Suprapubic skin (tissue), 4 donors: ENCODE results near the gene NDUFA13.

Experiments used
- EP300 ChIP-seq: sonication (generic); formaldehyde crosslinking; IDR thresholded peaks from one replicate; pipeline ENCODE4 v1.6.1; 2017; ENCODE audit warnings: antibody characterized with exemption
- POLR2A ChIP-seq, 2 donors: fragments of 450-650 bp; IDR thresholded peaks; one replicate each; pipeline ENCODE4 v1.6.1; 2017; ENCODE audit warnings: antibody characterized with exemption in 2 of 2, mild to moderate bottlenecking in 2 of 2, moderate library complexity in 2 of 2
- POLR2AphosphoS5 ChIP-seq, 3 donors: sonication (generic); formaldehyde crosslinking; IDR thresholded peaks; one replicate each; pipeline ENCODE4 v1.6.1; 2017; ENCODE audit warnings: antibody characterized with exemption in 3 of 3
- TF ChIP-seq, protein P1 (sequence below), 2 donors: fragments of 200-600 bp in 1 of 2; fragments of 450-650 bp in 1 of 2; sonication (generic) in 1 of 2; IDR thresholded peaks; one replicate each; pipeline ENCODE4 v1.5.1; 2016 to 2019; ENCODE audit warnings: antibody characterized with exemption in 2 of 2, mild to moderate bottlenecking in 1 of 2, moderate library complexity in 1 of 2

DNA sequence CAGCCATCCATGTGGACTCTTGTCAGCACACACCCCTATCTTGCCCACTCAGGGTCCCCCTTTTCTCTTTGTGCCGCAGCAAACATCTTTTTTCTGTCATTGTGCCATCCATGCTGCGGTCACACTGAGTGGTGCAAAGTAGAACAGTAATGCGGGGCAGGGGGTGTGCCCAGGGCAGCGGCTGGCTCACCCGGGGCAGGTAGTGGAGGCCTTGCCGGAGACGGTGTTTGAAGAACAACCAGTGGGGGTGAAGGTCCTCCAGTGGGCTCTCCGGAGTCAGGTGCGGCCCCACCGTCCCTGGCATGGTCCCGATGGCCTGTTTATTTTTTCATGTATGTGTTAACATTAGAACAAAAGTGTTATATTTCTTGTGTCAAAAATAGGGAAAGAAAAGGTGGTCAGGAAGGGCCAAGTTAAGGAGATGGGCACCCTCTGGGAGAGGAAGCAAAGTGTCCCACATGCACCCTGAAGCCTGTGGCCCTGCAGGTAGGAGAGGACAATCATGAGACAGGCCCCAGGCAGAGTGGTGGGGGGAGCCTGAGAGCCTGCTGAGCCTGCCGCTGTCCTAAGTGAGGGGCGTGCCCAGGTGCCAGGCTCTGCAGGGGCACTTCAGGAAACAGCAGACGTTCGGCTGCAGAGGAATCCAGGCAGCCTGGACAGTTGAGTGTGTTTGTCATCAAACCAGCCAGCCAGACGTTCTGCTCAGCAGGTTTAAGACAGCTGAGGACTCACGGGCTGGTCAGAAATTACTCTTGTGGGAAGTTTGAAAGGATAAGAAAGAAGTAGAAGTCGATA, 13.0 kb upstream of the NDUFA13 start:
- TF ChIP-seq, protein P1, sequence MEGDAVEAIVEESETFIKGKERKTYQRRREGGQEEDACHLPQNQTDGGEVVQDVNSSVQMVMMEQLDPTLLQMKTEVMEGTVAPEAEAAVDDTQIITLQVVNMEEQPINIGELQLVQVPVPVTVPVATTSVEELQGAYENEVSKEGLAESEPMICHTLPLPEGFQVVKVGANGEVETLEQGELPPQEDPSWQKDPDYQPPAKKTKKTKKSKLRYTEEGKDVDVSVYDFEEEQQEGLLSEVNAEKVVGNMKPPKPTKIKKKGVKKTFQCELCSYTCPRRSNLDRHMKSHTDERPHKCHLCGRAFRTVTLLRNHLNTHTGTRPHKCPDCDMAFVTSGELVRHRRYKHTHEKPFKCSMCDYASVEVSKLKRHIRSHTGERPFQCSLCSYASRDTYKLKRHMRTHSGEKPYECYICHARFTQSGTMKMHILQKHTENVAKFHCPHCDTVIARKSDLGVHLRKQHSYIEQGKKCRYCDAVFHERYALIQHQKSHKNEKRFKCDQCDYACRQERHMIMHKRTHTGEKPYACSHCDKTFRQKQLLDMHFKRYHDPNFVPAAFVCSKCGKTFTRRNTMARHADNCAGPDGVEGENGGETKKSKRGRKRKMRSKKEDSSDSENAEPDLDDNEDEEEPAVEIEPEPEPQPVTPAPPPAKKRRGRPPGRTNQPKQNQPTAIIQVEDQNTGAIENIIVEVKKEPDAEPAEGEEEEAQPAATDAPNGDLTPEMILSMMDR (IDR thresholded peaks at IDR 0.05) = no peak
- no peak for TF ChIP-seq POLR2AphosphoS5 (IDR thresholded peaks at IDR 0.05)
- TF ChIP-seq POLR2A (IDR thresholded peaks at IDR 0.05) = no peak
- TF ChIP-seq EP300 = no peak
